HG02678 (cell line): ENCODE data around the gene PIM2.

Experiments
- ATAC-seq: cut with Tn5 transposase; IDR thresholded peaks from one replicate; pipeline ENCODE4 v1.9.1; 2021; ENCODE audit warnings: mild to moderate bottlenecking, moderate library complexity; ENCODE audit not compliant: unreplicated experiment

Gene PIM2

GRCh38 chrX:48918643-48919340, at the start of gene PIM2:
Gene PIM2, minus strand, starts transcription at chrX:48919024. Its CDS starts 190 bp downstream, at chrX:48918834.
- peak; percentile 85 for ATAC-seq

GRCh38 chrX:48968377-48968776, 49.6 kb upstream of the PIM2 start:
- ATAC-seq, result no peak

- ATAC-seq, result no peak
Measured at GRCh38 chrX:48966796-48967579, 48.2 kb upstream of the PIM2 start.

GRCh38 chrX:48965959-48966358, 47.1 kb upstream of the PIM2 start:
- no peak for ATAC-seq

- ATAC-seq, result no peak
Measured at GRCh38 chrX:48961585-48962091, 42.8 kb upstream of the PIM2 start.

- ATAC-seq, result no peak
Measured at GRCh38 chrX:48960291-48960690, 41.5 kb upstream of the PIM2 start.

- no peak for ATAC-seq
Measured at GRCh38 chrX:48958635-48959094, 39.8 kb upstream of the PIM2 start.

- peak; percentile 86 for ATAC-seq
Measured at GRCh38 chrX:48957827-48958634, 39.2 kb upstream of the PIM2 start.

- peak; percentile 36 for ATAC-seq
Measured at GRCh38 chrX:48957477-48957826, 38.6 kb upstream of the PIM2 start, which contains the start of gene OTUD5. Gene OTUD5, minus strand, starts transcription at chrX:48957607. Its CDS starts 37 bp downstream, at chrX:48957570.

- ATAC-seq, result no peak
Measured at GRCh38 chrX:48956728-48957414, 38.0 kb upstream of the PIM2 start.

- ATAC-seq, result no peak
Measured at GRCh38 chrX:48948589-48948988, 29.8 kb upstream of the PIM2 start.

GRCh38 chrX:48945517-48946348, 26.9 kb upstream of the PIM2 start:
- no peak for ATAC-seq

- no peak for ATAC-seq
Measured at GRCh38 chrX:48942895-48943294, 24.1 kb upstream of the PIM2 start.

GRCh38 chrX:48940404-48940955, 21.7 kb upstream of the PIM2 start:
- ATAC-seq, result no peak

GRCh38 chrX:48939524-48940228, 20.9 kb upstream of the PIM2 start:
- ATAC-seq, result no peak

GRCh38 chrX:48938721-48939425, 20.0 kb upstream of the PIM2 start:
- ATAC-seq, result peak; percentile 40

- peak; percentile 66 for ATAC-seq
Measured at GRCh38 chrX:48937054-48937907, 18.5 kb upstream of the PIM2 start.
